Activated naive CD8-positive, alpha-beta T cell treated with anti-CD3 and anti-CD28 coated beads, Interleukin-2, amount 50 U/mL, for 16 hours (primary cell): ENCODE measurements around the gene MRPL9.
"Not testable (repeated sequence)": the region's sequence is repeated elsewhere in the genome, so short reads cannot be mapped to it uniquely, and the experiment has no call there.

Source experiments
- DNase-seq: peaks from one replicate; pipeline ENCODE4 v3.0.0-alpha.2; 2020; ENCODE audit warnings: low read depth, low spot score

MRPL9 gene

DNA sequence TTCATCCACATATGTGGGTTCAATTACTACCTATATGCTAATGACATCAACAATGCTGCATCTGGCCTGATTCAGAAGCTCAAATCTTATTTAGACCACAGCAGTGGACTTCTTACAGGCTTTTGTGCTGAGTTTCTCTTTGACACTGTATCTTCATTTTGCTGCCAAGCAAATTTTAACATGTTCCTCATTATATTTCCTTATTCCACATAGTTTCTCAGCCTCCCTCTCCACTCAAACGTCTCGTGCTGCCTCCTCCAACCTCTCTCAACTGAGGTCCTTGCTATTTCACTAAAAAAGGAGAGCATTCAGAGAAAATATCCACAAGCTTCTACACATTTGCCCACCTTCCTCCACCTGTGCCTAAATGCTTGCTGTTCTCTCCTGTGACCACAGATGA is 20.5 kb upstream of the MRPL9 start:
- DNase-seq = no peak

GRCh38 chr1:151782741-151783140 is 19.4 kb upstream of the MRPL9 start:
- DNase-seq = no peak

DNA sequence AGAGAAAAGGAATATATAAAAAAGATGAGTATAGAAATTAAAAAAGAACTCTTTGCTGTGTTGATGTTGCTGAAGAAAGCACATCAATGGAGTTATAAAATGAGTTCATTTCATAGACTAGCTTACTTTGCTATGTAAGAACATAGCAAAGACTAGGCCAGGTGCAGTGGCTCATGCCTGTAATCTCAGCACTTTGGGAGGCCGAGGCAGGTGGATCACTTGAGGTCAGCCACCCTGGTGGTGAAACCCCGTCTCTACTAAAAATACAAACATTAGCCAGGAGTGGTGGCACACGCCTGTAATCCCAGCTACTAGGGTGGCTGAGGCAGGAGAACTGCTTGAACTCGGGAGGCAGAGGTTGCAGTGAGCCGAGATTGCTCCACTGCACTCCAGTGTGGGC is 18.7 kb upstream of the MRPL9 start:
- DNase-seq = not testable (repeated sequence)

GRCh38 chr1:151780736-151781135 is 17.4 kb upstream of the MRPL9 start:
- not testable (repeated sequence) for DNase-seq

- DNase-seq = no peak
Measured at GRCh38 chr1:151779852-151780251, 16.6 kb upstream of the MRPL9 start.

GRCh38 chr1:151777317-151777716 is 14.0 kb upstream of the MRPL9 start:
- DNase-seq = no peak

DNA sequence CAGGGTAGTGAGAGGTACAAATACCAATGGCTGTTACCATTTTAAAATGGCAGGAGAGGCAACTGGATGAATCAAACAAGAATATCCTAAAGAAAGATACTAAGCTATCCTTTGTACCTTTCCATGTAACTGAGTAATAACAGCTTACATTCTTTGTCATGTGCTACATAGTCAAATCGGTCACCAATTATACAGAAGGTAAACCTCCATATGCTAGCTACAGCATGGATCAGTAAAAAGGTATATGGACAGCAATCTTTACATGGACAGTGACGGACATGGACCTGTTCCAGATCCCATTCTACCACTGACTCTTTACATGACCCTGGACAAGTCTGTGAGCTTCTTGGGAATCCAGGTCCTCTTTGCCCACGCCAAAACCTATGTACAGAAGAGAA is 13.4 kb upstream of the MRPL9 start:
- no peak for DNase-seq

DNA sequence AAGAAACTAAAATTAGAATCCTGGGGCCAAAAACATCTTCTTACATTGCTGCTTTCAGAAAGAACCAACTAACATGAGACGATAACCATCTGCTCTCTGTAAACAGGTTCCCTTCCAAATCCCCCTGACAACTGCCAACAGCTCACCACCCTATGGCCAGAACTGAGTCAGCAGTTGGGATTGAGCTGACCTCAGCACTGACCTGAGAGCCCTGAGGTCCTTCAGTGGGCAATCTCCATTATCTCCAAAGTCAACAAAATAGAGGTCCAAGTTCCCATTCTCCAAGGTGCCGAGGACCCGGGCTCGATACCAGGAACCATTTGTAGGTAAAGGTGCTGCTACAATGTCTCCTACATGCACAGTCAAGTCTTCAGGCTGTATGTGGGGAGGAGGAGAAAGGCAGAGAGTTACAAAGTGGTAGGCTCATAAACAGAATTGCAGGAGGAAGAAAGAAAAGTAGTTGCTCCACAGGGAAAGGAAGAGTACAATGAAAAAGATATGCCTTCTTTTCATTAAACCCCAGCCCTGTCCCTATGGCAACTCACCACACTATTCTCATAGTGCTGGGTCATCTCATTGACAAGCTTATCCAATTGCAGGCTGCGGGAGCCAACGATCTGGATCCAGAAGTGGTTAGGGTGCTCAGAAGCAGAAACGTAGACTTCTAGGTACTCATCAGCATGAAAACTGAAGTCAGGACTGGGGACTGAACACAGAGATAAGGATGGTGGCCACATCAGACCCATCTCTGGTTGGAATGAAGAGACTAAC is 12.8 kb upstream of the MRPL9 start:
- DNase-seq = no peak

DNA sequence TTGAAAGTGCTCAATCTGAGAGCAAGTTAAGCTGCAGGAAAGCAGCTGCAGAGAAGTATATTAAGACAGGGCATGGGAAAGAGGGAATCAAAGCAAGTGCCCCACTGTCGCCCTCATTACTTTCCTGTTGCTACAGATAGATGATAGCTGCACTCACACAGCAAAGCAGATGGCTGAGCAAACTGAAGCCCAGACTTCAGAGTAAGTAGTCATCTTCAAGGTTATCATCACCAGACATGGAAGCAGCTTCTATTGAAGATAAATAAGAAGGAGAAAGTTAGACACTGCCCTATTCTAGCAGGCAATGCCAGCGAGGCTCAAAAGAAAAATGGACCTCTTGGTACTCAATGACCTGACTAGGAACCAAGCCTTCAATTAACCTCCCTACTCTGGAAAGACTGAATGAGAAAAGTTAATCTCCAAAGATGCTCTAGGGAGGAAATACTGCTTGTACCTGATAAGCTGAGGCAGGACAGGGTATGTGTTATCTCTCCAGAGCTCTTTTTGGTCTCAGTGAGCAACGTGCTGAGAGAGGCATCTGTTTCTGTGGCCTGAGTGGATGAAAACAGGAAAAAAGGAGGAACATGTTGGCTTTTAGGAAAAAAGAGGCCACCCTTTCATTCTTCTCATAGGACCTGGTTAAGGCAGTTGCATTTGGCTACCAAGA is 11.1 kb upstream of the MRPL9 start:
- no peak for DNase-seq

DNA sequence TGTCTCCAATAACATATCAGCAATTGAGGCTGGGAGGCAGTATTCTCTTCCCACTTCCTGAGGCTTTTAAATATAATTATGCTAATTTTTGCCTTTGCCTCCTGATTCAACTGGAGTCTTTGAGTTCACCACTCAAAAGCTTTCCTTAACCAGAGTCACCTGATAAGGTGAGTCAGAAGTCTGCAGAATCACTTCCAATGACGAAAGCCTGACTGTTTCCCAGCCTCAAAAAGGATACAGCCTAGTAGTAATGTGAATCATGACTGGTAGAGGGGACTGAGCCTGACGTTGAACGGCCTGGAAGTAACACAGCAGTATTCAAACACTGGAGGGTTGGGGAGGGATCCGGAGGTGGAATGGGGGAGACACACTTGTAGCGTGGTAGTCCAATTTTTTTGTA is 10.4 kb upstream of the MRPL9 start:
- no peak for DNase-seq

- not testable (repeated sequence) for DNase-seq
Measured at GRCh38 chr1:151769270-151769669, 6.0 kb upstream of the MRPL9 start.

- DNase-seq = not testable (repeated sequence)
Measured at GRCh38 chr1:151768351-151769066, 5.2 kb upstream of the MRPL9 start.

GRCh38 chr1:151763990-151764389 is 694 bp upstream of the MRPL9 start:
- no peak for DNase-seq

DNA sequence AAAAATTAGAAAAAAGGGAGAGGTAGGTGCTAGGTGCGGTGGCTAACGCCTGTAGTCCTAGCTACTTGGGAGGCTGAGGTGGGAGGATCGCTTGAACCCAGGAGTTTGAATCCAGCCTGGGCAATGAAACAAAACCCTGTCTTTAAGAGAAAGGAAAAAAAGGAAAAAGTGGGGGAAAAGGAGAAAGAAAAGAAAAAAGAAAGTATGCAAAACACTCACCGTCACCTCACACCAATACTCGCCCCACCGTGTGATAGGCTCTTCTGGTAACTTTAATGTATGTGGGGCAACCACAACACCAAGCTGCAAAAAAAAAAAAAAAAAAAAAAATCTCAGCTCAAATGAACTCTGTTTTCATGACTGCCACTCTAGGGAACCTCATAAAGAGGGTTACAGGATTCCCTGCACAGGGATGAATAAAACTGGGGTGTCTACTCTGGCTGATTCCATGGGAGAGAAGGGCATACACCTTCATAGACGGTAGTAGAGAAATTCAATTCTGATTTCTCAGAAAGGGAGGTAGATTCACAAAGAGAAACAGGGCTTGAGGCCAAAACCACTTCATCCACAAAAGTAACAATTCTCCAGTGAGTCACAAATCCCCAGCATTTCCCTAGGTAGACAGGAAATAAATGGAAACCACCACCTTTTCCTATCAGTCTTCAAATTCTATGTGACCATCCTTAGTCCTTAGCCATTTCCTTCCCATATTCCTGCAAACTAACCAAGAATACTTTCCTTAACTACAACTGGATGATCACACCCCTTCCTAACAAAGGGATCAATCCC is 2.5 kb downstream of the MRPL9 start:
- no peak for DNase-seq

GRCh38 chr1:151759241-151759640 is 4.1 kb downstream of the MRPL9 start:
- no peak for DNase-seq

GRCh38 chr1:151756291-151756690 is 7.0 kb downstream of the MRPL9 start:
- no peak for DNase-seq

GRCh38 chr1:151741516-151741915 is 21.8 kb downstream of the MRPL9 start:
- no peak for DNase-seq

DNA sequence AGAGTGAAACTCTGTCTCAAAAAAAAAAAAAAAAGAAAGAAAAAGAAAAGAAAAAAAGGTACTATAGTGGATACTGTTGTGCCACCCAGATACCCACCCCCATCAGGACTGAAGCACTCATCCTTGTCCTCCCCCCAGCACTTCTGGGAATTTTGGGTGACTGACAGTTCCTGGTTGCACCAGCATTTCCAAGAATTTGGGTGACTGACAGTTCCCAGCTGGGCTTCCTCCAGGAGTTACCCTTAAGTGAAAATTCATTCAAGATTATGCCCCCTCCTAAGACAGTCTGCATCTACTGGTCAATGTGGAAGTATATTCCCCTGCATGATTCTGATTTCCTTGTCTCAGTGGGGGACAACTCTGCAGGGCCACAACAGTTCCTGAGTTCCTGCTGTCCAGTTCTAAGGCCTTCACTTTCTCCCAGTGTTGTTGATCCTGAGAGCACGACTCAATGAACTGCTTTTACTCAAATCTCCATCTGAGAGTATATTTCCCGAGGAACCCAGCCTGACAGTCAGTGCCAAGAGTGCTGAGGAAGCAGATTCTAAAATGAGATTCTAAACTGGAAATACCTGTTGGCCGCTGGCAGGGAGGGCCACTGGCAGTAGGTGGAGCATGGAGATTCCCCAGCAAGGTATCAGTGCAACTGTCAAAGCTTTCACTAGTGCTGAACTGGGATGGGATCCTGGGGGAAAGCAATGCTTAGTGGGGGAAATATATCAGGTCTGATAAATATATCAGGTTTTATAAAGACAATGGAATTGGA is 23.5 kb downstream of the MRPL9 start:
- DNase-seq = no peak

GRCh38 chr1:151737479-151737878 is 25.8 kb downstream of the MRPL9 start:
- DNase-seq = no peak

GRCh38 chr1:151737026-151737425 is 26.3 kb downstream of the MRPL9 start:
- DNase-seq = no peak

- not testable (repeated sequence) for DNase-seq
Measured at GRCh38 chr1:151733995-151734394, 29.3 kb downstream of the MRPL9 start.
